HT-29 (cell line): ENCODE results near the gene TTC7B. TPM values are rescaled to one million over a fixed set of nuclear protein-coding genes. Genes with fewer than 3 reads are reported as not detected.
A peak's percentile ranks its signal among the peaks of the same experiment; 100 is the strongest.

Source experiments
- DNase-seq: peaks from one replicate; pipeline ENCODE4 v3.0.0-alpha.2; 2015; ENCODE audit warnings: low spot score
- total RNA-seq: library from RNA; depleted of rRNA; stranded (reverse); fragments of >200 nt; shearing (Covaris generic); gene quantifications from 2 replicates; pipeline ENCODE4 v1.2.3, GENCODE V29; 2014

The TTC7B gene
- total RNA-seq, 1 experiment from 2014 or later: 7.4 TPM

- no peak for DNase-seq
These were observed 139.9 kb downstream of the TTC7B start for GRCh38 chr14:90676356-90676755.

- DNase-seq: no peak
These were observed 140.8 kb downstream of the TTC7B start for GRCh38 chr14:90675399-90675798.

- DNase-seq: no peak
These were observed 141.5 kb downstream of the TTC7B start for GRCh38 chr14:90674716-90675115.

GRCh38 chr14:90674043-90674670 is 142.1 kb downstream of the TTC7B start:
- no peak for DNase-seq

GRCh38 chr14:90671382-90672234 is 144.6 kb downstream of the TTC7B start:
- no peak for DNase-seq

- no peak for DNase-seq
These were observed 146.5 kb downstream of the TTC7B start for GRCh38 chr14:90669731-90670130.

GRCh38 chr14:90666571-90666970 is 149.7 kb downstream of the TTC7B start:
- no peak for DNase-seq

- no peak for DNase-seq
These were observed 150.8 kb downstream of the TTC7B start for GRCh38 chr14:90665321-90666000.

- DNase-seq: no peak
These were observed 151.3 kb downstream of the TTC7B start for GRCh38 chr14:90664911-90665310.

GRCh38 chr14:90663680-90664079 is 152.6 kb downstream of the TTC7B start:
- DNase-seq: no peak

GRCh38 chr14:90663140-90663539 is 153.1 kb downstream of the TTC7B start:
- no peak for DNase-seq

- DNase-seq: no peak
These were observed 154.4 kb downstream of the TTC7B start for GRCh38 chr14:90661866-90662265.

- peak; percentile 29 for DNase-seq
These were observed 155.2 kb downstream of the TTC7B start for GRCh38 chr14:90660865-90661570.

- no peak for DNase-seq
These were observed 157.1 kb downstream of the TTC7B start for GRCh38 chr14:90659156-90659555.

GRCh38 chr14:90658541-90658967 is 157.7 kb downstream of the TTC7B start:
- no peak for DNase-seq

- no peak for DNase-seq
These were observed 159.3 kb downstream of the TTC7B start for GRCh38 chr14:90656973-90657372.

GRCh38 chr14:90655829-90656228 is 160.4 kb downstream of the TTC7B start:
- no peak for DNase-seq

GRCh38 chr14:90654831-90655276 is 161.4 kb downstream of the TTC7B start:
- no peak for DNase-seq

- no peak for DNase-seq
These were observed 163.6 kb downstream of the TTC7B start for GRCh38 chr14:90652626-90653025.

GRCh38 chr14:90651976-90652560 is 164.2 kb downstream of the TTC7B start:
- no peak for DNase-seq

- DNase-seq: no peak
These were observed 164.9 kb downstream of the TTC7B start for GRCh38 chr14:90651271-90651804.
